NCI-H82 (cell line): ENCODE data around the gene USP33.
"Not testable (repeated sequence)": the region's sequence is repeated elsewhere in the genome, so short reads cannot be mapped to it uniquely, and the experiment has no call there.

Experiments
- DNase-seq: peaks from one replicate; lab custom pipeline; 2025; lab: John Stamatoyannopoulos, UW

Gene USP33

DNA sequence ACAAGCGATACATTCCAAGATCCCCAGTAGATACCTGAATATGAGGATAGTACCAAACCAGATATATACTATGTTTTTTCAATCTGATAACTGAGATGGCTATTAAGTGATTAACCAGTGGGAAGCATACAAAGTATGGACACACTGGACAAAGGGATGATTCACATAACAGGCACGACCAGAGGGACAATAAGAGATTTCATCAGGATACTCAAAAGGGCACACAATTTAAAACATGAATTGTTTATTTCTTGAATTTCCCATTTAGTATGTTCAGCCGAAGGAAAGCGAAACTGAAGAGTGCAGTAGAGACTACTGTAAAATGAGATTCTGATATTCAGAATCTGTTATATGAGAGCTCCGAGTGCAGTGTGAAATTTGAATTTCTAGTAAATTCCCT, 87.8 kb downstream of the USP33 start:
- no peak for DNase-seq

DNA sequence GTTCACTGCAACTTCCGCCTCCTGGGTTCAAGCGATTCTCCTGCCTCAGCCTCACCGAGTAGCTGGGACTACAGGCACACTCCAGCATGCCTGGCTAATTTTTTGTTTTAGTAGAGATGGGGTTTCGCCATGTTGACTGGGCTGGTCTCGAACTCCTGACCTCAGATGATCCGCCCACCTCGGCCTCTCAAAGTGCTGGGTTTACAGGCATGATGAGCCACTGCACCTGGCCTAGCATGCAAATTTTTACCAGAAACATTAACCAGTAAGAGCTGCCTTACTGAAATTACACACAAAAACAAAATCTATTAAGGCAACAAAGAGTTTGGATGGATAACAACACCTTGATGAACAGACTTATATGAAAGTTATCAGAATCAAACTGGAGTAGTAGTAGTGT, 89.3 kb downstream of the USP33 start:
- no peak for DNase-seq

- DNase-seq = no peak
Observed at GRCh38 chr1:77668924-77669449, 90.7 kb downstream of the USP33 start.

DNA sequence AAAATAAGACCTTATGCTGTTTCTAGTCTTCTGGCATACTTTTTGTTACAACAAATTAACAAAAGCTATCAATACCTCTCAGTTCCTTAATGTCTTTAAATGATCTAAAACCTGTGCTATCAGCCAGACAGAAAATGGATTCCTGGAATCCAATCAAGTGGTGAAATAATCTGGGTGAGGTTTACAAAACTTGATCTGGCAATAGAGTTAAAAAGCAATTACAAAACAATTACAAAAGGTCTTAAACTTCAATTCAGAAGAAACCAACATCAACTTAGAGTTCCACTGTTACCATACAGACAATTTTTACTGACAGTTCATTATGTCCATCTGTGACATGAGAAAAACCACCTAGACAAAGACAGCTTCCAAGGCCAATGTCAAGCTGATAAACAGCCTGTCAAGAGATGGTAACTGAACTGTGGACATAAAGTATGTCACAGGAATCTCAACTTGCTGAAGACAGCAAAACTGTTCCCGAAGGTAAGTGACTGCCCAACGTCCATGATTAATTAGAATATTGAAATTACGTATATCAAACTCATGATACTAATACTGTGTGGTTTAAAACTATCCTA, 94.6 kb downstream of the USP33 start:
- DNase-seq = peak; percentile 59

GRCh38 chr1:77661696-77662095, 98.0 kb downstream of the USP33 start:
- no peak for DNase-seq

GRCh38 chr1:77659879-77660593, 99.6 kb downstream of the USP33 start:
- no peak for DNase-seq

GRCh38 chr1:77658271-77658670, 101.4 kb downstream of the USP33 start:
- no peak for DNase-seq

- peak; percentile 99 for DNase-seq
Observed at GRCh38 chr1:77655431-77655974, 104.1 kb downstream of the USP33 start.

DNA sequence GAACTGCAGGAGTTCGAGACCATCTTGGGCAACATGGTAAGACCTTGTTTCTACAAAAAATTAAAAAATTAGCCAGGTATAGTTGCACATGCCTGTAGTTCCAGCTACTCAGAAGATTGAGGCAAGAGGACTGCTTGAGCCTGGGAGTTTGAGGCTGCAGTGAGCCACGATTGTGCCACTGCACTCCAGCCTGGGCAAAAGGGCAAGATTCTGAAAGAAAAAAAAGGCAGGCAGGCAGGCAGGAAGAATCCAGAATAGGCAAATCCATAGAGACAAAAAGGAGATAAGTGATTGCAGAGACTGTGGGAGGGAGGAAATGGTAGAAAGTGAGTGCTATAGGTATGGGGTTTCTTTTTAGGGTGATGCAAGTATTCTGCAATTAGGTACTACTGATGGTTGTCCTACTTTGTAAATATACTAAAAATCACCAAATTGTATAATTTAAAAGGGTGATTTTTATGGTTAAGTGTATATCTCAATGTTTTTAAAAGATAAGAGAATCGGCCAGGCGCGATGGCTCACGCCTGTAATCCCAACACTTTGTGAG, 106.6 kb downstream of the USP33 start:
- DNase-seq = no peak

- no peak for DNase-seq
Observed at GRCh38 chr1:77652268-77652667, 107.4 kb downstream of the USP33 start.

- no peak for DNase-seq
Observed at GRCh38 chr1:77649127-77649526, 110.5 kb downstream of the USP33 start.

DNA sequence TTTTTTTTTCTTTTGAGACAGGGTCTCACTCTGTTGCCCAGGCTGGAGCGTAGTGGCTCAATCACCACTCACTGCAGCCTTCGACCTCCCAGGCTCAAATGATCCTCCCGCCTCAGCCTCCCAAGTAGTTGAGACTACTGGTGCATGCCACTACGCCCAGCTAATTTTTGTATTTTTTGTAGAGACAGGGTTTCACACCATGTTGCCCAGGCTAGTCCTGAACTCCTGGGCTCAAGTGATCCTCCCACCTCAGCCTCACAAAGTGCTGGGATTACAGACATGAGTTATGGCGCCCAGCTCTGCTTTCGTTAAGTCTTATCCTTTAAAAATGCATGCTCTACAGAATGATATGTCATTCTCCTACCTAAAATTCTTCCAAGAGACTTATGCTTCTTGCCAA, 113.4 kb downstream of the USP33 start:
- DNase-seq = not testable (repeated sequence)
